Prostate gland (tissue), 2 donors: ENCODE results near the gene CAP2. TPM values are rescaled to one million over a fixed set of nuclear protein-coding genes. Genes with fewer than 3 reads are reported as not detected.
"Not testable (repeated sequence)": the region's sequence is repeated elsewhere in the genome, so short reads cannot be mapped to it uniquely, and the experiment has no call there.

Experiments
- DNase-seq: peaks from one replicate; pipeline ENCODE4 v3.0.0-alpha.2; 2019; ENCODE audit warnings: low spot score
- H3K27ac ChIP-seq, 2 donors: fragments of 200-600 bp; sonication (generic); 2 replicates each; pipeline ENCODE4 v1.5.1; 2017 to 2019
- H3K27me3 ChIP-seq: fragments of 200-600 bp; sonication (generic); replicated peaks from 2 replicates; pipeline ENCODE4 v1.5.1; 2019; ENCODE audit not compliant: insufficient read depth
- H3K36me3 ChIP-seq, 2 donors: fragments of 200-600 bp; sonication (generic); 1 replicate in 1 of 2; 2 replicates in 1 of 2; pipeline versions ENCODE4 v1.5.1 to v1.8.1; 2017 to 2019
- H3K4me1 ChIP-seq: fragments of 200-600 bp; sonication (generic); replicated peaks from 2 replicates; pipeline ENCODE4 v1.5.1; 2019
- H3K4me3 ChIP-seq, 2 donors: fragments of 200-600 bp; sonication (generic); 2 replicates each; pipeline ENCODE4 v1.5.1; 2017 to 2019
- H3K9me3 ChIP-seq: fragments of 200-600 bp; sonication (generic); 2 replicates; pipeline ENCODE4 v1.5.1; 2017
- POLR2A ChIP-seq: fragments of 450-650 bp; IDR thresholded peaks from one replicate; pipeline ENCODE4 v1.6.1; 2016; ENCODE audit warnings: antibody characterized with exemption, mild to moderate bottlenecking
- POLR2AphosphoS5 ChIP-seq: sonication (generic); formaldehyde crosslinking; IDR thresholded peaks from one replicate; pipeline ENCODE4 v1.6.1; 2017; ENCODE audit warnings: antibody characterized with exemption
- WGBS: methylation state at CpG from one replicate; pipeline ENCODE4 v1.1.5; 2018; 5-methylcytosine and 5-hydroxymethylcytosine counted together
- intact Hi-C: fragments of 100-400 bp; cut with DNase I; formaldehyde crosslinking; loops from one replicate; pipeline ENCODE4 v1.14.2; 2022
- total RNA-seq, 2 donors: library from RNA; depleted of rRNA; stranded (reverse); fragments of >200 nt; gene quantifications; one replicate each; pipeline ENCODE4 v1.1.0, GENCODE V29; 2016
- TF ChIP-seq, protein P1 (sequence below), 4 experiments: fragments of 200-600 bp in 2 of 4; fragments of 450-650 bp in 2 of 4; sonication (generic) in 2 of 4; IDR thresholded peaks; 1 replicate in 3 of 4; 2 replicates in 1 of 4; pipeline ENCODE4 v1.5.1; 2016 to 2019; ENCODE audit warnings: antibody characterized with exemption in 4 of 4, mild to moderate bottlenecking in 2 of 4, moderate library complexity in 2 of 4

CAP2 gene
- total RNA-seq, 2 donors from 2014 or later = 8.7 to 10.0 TPM

DNA sequence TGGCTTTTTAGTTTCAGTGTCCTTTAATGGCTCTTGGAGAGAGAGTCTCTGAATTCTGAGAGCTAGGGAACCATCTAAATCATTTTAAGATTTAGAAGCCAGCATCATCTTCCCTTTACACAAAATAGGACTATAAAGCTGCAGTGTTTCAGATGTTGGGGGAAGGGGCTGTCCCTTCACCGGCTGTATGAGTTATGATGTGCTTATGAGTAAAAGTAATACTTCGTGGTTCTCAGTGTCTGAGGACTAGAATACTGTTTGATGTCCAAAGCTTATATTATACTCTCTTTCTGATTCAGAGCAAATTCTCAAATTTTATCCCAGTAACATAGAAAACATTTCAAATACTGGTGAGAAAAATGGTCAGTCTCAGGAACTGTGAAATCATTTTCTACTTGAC, 143.2 kb downstream of the CAP2 start:
- no peaks in the 10 kb centered on the region for H3K9me3 ChIP-seq
- H3K36me3 ChIP-seq = no peaks in the 10 kb centered on the region
- no peak overlapping the region for H3K27ac ChIP-seq
- no peaks in the 10 kb centered on the region for H3K4me1 ChIP-seq
- intact Hi-C loops = no loop called here
- DNase-seq = no peak
- no peaks in the 10 kb centered on the region for H3K27me3 ChIP-seq
- H3K4me3 ChIP-seq = no peak overlapping the region
- TF ChIP-seq POLR2AphosphoS5 (no peak), POLR2A (no peak)
- TF ChIP-seq, protein P1, sequence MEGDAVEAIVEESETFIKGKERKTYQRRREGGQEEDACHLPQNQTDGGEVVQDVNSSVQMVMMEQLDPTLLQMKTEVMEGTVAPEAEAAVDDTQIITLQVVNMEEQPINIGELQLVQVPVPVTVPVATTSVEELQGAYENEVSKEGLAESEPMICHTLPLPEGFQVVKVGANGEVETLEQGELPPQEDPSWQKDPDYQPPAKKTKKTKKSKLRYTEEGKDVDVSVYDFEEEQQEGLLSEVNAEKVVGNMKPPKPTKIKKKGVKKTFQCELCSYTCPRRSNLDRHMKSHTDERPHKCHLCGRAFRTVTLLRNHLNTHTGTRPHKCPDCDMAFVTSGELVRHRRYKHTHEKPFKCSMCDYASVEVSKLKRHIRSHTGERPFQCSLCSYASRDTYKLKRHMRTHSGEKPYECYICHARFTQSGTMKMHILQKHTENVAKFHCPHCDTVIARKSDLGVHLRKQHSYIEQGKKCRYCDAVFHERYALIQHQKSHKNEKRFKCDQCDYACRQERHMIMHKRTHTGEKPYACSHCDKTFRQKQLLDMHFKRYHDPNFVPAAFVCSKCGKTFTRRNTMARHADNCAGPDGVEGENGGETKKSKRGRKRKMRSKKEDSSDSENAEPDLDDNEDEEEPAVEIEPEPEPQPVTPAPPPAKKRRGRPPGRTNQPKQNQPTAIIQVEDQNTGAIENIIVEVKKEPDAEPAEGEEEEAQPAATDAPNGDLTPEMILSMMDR (IDR thresholded peaks at IDR 0.05) = no peak
- WGBS = 34% methylated on average over 2 of the region's 2 CpGs

DNA sequence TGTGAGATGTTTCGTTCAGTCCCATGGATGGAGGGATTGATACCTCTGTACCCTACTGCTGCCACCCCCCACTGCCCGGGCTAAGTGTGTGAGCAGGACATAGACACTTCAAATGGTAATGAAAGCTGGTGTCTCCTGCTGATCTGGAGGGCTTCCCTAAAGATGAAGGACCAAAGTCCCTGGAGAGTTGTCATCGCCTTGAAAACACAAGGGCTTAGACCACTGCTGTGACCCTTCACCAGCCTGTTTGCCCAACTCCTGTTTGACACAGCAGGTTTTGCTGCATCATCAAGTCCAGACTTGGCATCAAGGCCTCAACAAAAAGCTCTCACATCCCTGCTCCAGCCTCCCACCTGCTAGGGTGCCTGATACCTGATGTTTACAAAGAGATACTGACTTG, 148.8 kb downstream of the CAP2 start:
- intact Hi-C loops = no loop called here
- no peaks in the 10 kb centered on the region for H3K4me1 ChIP-seq
- no peaks in the 10 kb centered on the region for H3K9me3 ChIP-seq
- H3K27ac ChIP-seq = no peak overlapping the region
- no peak for DNase-seq
- no peaks in the 10 kb centered on the region for H3K36me3 ChIP-seq
- TF ChIP-seq POLR2A = no peak
- H3K4me3 ChIP-seq = no peak overlapping the region
- WGBS = 90% methylated on average over 3 of the region's 3 CpGs
- no peaks in the 10 kb centered on the region for H3K27me3 ChIP-seq

DNA sequence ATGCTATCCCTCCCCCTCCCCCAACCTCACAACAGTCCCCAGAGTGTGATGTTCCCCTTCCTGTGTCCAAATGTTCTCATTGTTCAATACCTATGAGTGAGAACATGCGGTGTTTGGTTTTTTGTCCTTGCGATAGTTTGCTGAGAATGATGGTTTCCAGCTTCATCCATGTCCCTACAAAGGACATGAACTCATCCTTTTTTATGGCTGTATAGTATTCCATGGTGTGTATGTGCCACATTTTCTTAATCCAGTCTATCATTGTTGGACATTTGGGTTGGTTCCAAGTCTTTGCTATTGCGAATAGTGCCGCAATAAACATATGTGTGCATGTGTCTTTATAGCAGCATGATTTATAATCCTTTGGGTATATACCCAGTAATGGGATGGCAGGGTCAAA, 152.3 kb downstream of the CAP2 start:
- DNase-seq, H3K9me3 ChIP-seq, H3K27ac ChIP-seq, H3K4me1 ChIP-seq, H3K36me3 ChIP-seq, H3K4me3 ChIP-seq, H3K27me3 ChIP-seq, intact Hi-C loops: not testable (repeated sequence)
- WGBS = 98% methylated on average over 4 of the region's 4 CpGs

DNA sequence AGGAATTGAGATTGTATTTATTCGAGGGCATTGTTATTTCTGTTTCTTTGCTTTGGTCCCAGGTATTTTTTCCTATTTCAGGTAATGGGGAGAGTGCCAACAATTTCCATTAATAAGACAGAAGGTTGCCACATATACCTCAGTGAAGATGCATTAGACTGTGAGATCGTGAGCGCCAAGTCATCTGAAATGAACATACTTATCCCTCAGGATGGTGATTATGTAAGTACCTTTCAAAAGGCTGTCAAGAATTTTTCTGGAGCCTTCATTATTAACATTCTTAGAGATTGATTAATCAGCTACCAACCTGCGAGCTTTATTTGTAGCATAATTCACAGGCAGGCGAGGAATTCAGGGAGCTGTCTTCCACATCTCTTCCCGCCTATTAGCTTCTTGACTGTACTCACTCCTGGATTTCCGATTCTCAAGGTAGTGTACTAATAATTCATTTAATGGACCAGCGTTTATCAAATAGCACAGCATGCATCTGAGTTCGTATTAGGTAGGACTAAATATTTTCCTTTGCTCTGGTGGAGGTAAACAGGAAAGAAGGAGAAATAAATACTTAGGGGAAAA, 158.1 kb downstream of the CAP2 start:
- no peaks in the 10 kb centered on the region for H3K36me3 ChIP-seq
- no peaks in the 10 kb centered on the region for H3K4me1 ChIP-seq
- intact Hi-C loops = no loop called here
- TF ChIP-seq, protein P1 (IDR thresholded peaks at IDR 0.05) = no peak
- TF ChIP-seq POLR2AphosphoS5 = no peak
- TF ChIP-seq POLR2A = no peak
- H3K27me3 ChIP-seq = no peaks in the 10 kb centered on the region
- no peak overlapping the region for H3K4me3 ChIP-seq
- no peaks in the 10 kb centered on the region for H3K9me3 ChIP-seq
- WGBS = 95% methylated on average over 9 of the region's 9 CpGs
- no peak overlapping the region for H3K27ac ChIP-seq
- DNase-seq = no peak

DNA sequence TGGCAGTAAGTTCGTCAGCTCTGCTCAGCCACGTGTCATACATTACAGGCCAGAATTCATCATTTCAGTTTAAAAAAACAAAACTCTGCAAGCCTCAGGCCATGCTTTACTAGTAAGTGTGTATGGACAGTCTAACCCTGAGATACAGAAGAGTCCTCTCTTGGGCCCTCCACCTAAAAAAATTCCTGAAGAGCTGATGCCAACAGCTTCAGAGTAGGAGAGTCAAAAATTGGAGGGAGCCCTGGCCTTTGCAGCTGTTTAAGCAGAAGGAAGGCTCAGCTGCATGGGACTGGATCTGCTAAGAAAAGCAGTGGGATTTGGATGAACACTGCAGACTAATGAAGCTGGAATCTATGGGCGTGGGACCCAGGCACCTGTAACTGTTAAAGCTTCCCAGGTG, 159.5 kb downstream of the CAP2 start:
- DNase-seq = no peak
- intact Hi-C loops = no loop called here
- Histone ChIP-seq H3K4me1 (no peaks in the 10 kb centered on the region), H3K27ac (no peak overlapping the region), H3K9me3 (no peaks in the 10 kb centered on the region), H3K36me3 (no peaks in the 10 kb centered on the region), H3K27me3 (no peaks in the 10 kb centered on the region), H3K4me3 (no peak overlapping the region)
- WGBS = 86% methylated on average over 3 of the region's 3 CpGs
- TF ChIP-seq, protein P1 (IDR thresholded peaks at IDR 0.05) = no peak
- no peak for TF ChIP-seq POLR2AphosphoS5
- no peak for TF ChIP-seq POLR2A

DNA sequence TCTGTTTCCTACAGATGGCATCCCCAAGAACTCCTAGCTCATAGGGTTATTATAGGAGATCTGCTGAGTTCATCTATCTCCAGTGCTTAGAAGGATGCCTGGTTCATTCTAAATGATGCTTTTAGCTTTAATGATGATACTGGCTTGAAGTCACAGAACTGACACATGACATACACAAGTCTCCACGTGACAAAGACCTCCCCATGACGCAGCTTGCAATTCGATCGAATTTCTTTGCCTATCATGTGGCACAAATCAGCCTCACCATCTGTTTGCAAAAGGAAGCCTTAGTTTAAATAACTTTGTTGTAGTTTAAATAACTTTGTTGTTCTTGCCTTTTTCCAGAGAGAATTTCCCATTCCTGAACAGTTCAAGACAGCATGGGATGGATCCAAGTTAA, 162.6 kb downstream of the CAP2 start:
- DNase-seq = no peak
- Histone ChIP-seq H3K27ac (no peak overlapping the region), H3K9me3 (no peaks in the 10 kb centered on the region), H3K27me3 (no peaks in the 10 kb centered on the region), H3K36me3 (no peaks in the 10 kb centered on the region), H3K4me1 (no peaks in the 10 kb centered on the region), H3K4me3 (no peak overlapping the region)
- WGBS = 67% methylated on average over 4 of the region's 4 CpGs
- intact Hi-C loops = no loop called here
- no peak for TF ChIP-seq POLR2A
- no peak for TF ChIP-seq POLR2AphosphoS5
- TF ChIP-seq, protein P1 (IDR thresholded peaks at IDR 0.05) = no peak
